HepG2 (cell line): ENCODE data around the gene APOD. TPM values are rescaled to one million over a fixed set of nuclear protein-coding genes. Genes with fewer than 3 reads are reported as not detected.

Experiments used
- AHR ChIP-seq: IDR thresholded peaks from 2 replicates; pipeline ENCODE4 v1.6.1; 2018; ENCODE audit warnings: missing genetic modification reagents, missing compliant biosample characterization
- CBX5 ChIP-seq: sonication (generic); formaldehyde crosslinking; IDR thresholded peaks from 2 replicates; pipeline ENCODE4 v1.4.0; 2020; ENCODE audit warnings: missing genetic modification reagents, borderline replicate concordance
- DBP ChIP-seq: sonication (generic); formaldehyde crosslinking; IDR thresholded peaks from 2 replicates; pipeline ENCODE4 v1.4.0; 2020; ENCODE audit warnings: missing genetic modification reagents; ENCODE audit errors: not compliant biosample characterization
- ELF1 ChIP-seq: sonication (generic); formaldehyde crosslinking; IDR thresholded peaks from 2 replicates; pipeline ENCODE4 v1.4.0; 2020; ENCODE audit warnings: missing genetic modification reagents
- GPN1 ChIP-seq: sonication (generic); formaldehyde crosslinking; IDR thresholded peaks from 2 replicates; pipeline ENCODE4 v1.5.1; 2020; ENCODE audit warnings: missing genetic modification reagents, borderline replicate concordance
- PRDM10 ChIP-seq: sonication (generic); formaldehyde crosslinking; IDR thresholded peaks from 2 replicates; pipeline ENCODE4 v1.4.0; 2020; ENCODE audit warnings: low read depth, missing genetic modification reagents
- SALL1 ChIP-seq: sonication (generic); formaldehyde crosslinking; IDR thresholded peaks from 2 replicates; pipeline ENCODE4 v1.8.0; 2022; ENCODE audit warnings: mild to moderate bottlenecking, missing genetic modification reagents
- SKIL ChIP-seq: sonication (generic); formaldehyde crosslinking; IDR thresholded peaks from 2 replicates; pipeline ENCODE4 v1.8.0; 2022; ENCODE audit warnings: missing genetic modification reagents, mild to moderate bottlenecking, moderate library complexity, borderline replicate concordance
- SOX13 ChIP-seq, 3 experiments: fragments of 450-650 bp in 1 of 3; sonication (generic) in 1 of 3; formaldehyde crosslinking in 1 of 3; IDR thresholded peaks in 2 of 3; conservative IDR thresholded peaks in 1 of 3; 2 replicates each; pipeline versions ENCODE4 v1.5.0 to v1.6.1; 2016 to 2020; ENCODE audit warnings: antibody characterized with exemption in 1 of 3, mild to moderate bottlenecking in 1 of 3, missing compliant biosample characterization in 1 of 3, missing genetic modification reagents in 1 of 3, moderate library complexity in 1 of 3
- SP5 ChIP-seq: IDR thresholded peaks from 2 replicates; pipeline ENCODE4 v1.6.1; 2016; ENCODE audit warnings: low read depth, borderline replicate concordance
- ZNF260 ChIP-seq: sonication (generic); formaldehyde crosslinking; IDR thresholded peaks from 2 replicates; pipeline ENCODE4 v1.4.0; 2020; ENCODE audit warnings: missing genetic modification reagents, low read depth, mild to moderate bottlenecking, borderline replicate concordance
- ZNF343 ChIP-seq: sonication (generic); formaldehyde crosslinking; IDR thresholded peaks from 2 replicates; pipeline ENCODE4 v1.4.0; 2020; ENCODE audit warnings: mild to moderate bottlenecking, missing genetic modification reagents
- ZNF44 ChIP-seq: sonication (generic); formaldehyde crosslinking; IDR thresholded peaks from 2 replicates; pipeline ENCODE4 v1.5.1; 2020; ENCODE audit warnings: mild to moderate bottlenecking, missing genetic modification reagents
- ZNF576 ChIP-seq: sonication (generic); formaldehyde crosslinking; IDR thresholded peaks from 2 replicates; pipeline ENCODE4 v1.4.0; 2020; ENCODE audit warnings: mild to moderate bottlenecking, missing genetic modification reagents
- ZXDC ChIP-seq: sonication (generic); formaldehyde crosslinking; IDR thresholded peaks from 2 replicates; pipeline ENCODE4 v1.5.0; 2020; ENCODE audit warnings: mild to moderate bottlenecking, missing genetic modification reagents
- polyA plus RNA-seq, 8 experiments: library from polyadenylated mRNA; depleted of rRNA in 3 of 8; stranded (reverse) in 7 of 8; unstranded in 1 of 8; fragments of >200 nt; fragmentation: Illumina TruSeq in 4 of 8; extraction: Trizol in 4 of 8; gene quantifications; 2 replicates each; pipeline versions ENCODE4 v1.2.1 to v1.2.3, GENCODE V29; 2011 to 2016; ENCODE audit warnings: low read depth in 4 of 8, missing spikeins in 1 of 8, mixed read lengths in 1 of 8; ENCODE audit not compliant: insufficient read depth in 1 of 8
- total RNA-seq, 5 experiments: library from RNA; depleted of rRNA; stranded (reverse); fragments of >200 nt; fragmentation: Illumina TruSeq; extraction: Trizol; gene quantifications; 2 replicates each; pipeline ENCODE4 v1.2.3, GENCODE V29; 2016; ENCODE audit warnings: low read depth in 1 of 5
- TF ChIP-seq, protein P1 (sequence below): fragments of 450-650 bp; IDR thresholded peaks from 2 replicates; pipeline ENCODE4 v1.6.1; 2017; ENCODE audit warnings: mild to moderate bottlenecking

Gene APOD
- total and polyA plus RNA-seq, 2 of the 13 experiments (the other 11 are each of a cell fraction or from before 2014, with no cell fraction given), result not detected

GRCh38 chr3:195550723-195551122 is 33.0 kb downstream of the APOD start (continued):
- TF ChIP-seq ZNF44 (CRISPR knock-in tag) (no peak), SP5 (CRISPR knock-in tag) (no peak), ELF1 (CRISPR knock-in tag) (no peak), CBX5 (CRISPR knock-in tag) (no peak), AHR (no peak), ZNF260 (CRISPR knock-in tag) (no peak), ZNF343 (no peak), ZNF576 (CRISPR knock-in tag) (no peak), GPN1 (CRISPR knock-in tag) (no peak), ZXDC (no peak), SOX13 (IDR thresholded peaks at IDR 0.05) (no peak), SOX13 (CRISPR knock-in tag; conservative IDR thresholded peaks at IDR 0.05 in 1 of 2, IDR thresholded peaks at IDR 0.05 in 1 of 2) (peak in 1 of 2 experiments; percentile 56; a peak in 1 of 4 replicates), SKIL (CRISPR knock-in tag) (no peak), PRDM10 (CRISPR knock-in tag) (no peak), SALL1 (CRISPR knock-in tag) (peak; percentile 23; the same call in 1 of the 2 replicates), DBP (no peak)
- TF ChIP-seq, protein P1, sequence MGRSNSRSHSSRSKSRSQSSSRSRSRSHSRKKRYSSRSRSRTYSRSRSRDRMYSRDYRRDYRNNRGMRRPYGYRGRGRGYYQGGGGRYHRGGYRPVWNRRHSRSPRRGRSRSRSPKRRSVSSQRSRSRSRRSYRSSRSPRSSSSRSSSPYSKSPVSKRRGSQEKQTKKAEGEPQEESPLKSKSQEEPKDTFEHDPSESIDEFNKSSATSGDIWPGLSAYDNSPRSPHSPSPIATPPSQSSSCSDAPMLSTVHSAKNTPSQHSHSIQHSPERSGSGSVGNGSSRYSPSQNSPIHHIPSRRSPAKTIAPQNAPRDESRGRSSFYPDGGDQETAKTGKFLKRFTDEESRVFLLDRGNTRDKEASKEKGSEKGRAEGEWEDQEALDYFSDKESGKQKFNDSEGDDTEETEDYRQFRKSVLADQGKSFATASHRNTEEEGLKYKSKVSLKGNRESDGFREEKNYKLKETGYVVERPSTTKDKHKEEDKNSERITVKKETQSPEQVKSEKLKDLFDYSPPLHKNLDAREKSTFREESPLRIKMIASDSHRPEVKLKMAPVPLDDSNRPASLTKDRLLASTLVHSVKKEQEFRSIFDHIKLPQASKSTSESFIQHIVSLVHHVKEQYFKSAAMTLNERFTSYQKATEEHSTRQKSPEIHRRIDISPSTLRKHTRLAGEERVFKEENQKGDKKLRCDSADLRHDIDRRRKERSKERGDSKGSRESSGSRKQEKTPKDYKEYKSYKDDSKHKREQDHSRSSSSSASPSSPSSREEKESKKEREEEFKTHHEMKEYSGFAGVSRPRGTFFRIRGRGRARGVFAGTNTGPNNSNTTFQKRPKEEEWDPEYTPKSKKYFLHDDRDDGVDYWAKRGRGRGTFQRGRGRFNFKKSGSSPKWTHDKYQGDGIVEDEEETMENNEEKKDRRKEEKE, result no peak
